Esophagus squamous epithelium (tissue), 5 donors: ENCODE measurements around the gene TMC1. TPM values are rescaled to one million over a fixed set of nuclear protein-coding genes. Genes with fewer than 3 reads are reported as not detected.
"Not testable (repeated sequence)": the region's sequence is repeated elsewhere in the genome, so short reads cannot be mapped to it uniquely, and the experiment has no call there.

Experiments
- DNase-seq: peaks from one replicate; lab custom pipeline; 2025; lab: John Stamatoyannopoulos, UW
- H3K27ac ChIP-seq, 4 donors: fragments of 200-600 bp; sonication (generic); one replicate each; pipeline ENCODE4 v1.5.1; 2016 to 2019; ENCODE audit warnings: mild to moderate bottlenecking in 1 of 4
- H3K27me3 ChIP-seq, 4 donors: fragments of 200-600 bp; sonication (generic); 1 replicate in 3 of 4; 2 replicates in 1 of 4; pipeline versions ENCODE4 v1.5.1 to v1.6.0; 2017 to 2021; ENCODE audit warnings: antibody characterized with exemption in 1 of 4
- H3K36me3 ChIP-seq, 3 donors: fragments of 200-600 bp; sonication (generic); one replicate each; pipeline ENCODE4 v1.5.1; 2016 to 2019
- H3K4me1 ChIP-seq, 3 donors: fragments of 200-600 bp; sonication (generic); one replicate each; pipeline ENCODE4 v1.5.1; 2017 to 2019
- H3K4me3 ChIP-seq, 4 donors: fragments of 200-600 bp; sonication (generic); 1 replicate in 3 of 4; 2 replicates in 1 of 4; pipeline ENCODE4 v1.5.1; 2016 to 2019; ENCODE audit warnings: mild to moderate bottlenecking in 2 of 4, moderate library complexity in 1 of 4
- H3K9me3 ChIP-seq, 3 donors: fragments of 200-600 bp; sonication (generic); one replicate each; pipeline ENCODE4 v1.5.1; 2016 to 2019
- POLR2A ChIP-seq, 4 donors: fragments of 450-650 bp; IDR thresholded peaks; one replicate each; pipeline ENCODE4 v1.6.1; 2017; ENCODE audit warnings: antibody characterized with exemption in 4 of 4, mild to moderate bottlenecking in 4 of 4, moderate library complexity in 3 of 4
- WGBS, 2 donors: methylation state at CpG; one replicate each; pipeline ENCODE4 v1.1.5; 2018; 5-methylcytosine and 5-hydroxymethylcytosine counted together
- intact Hi-C: fragments of 100-400 bp; cut with DNase I; formaldehyde crosslinking; loops from one replicate; pipeline ENCODE4 v1.15.0; 2022
- total RNA-seq, 4 donors: library from RNA; depleted of rRNA; stranded (reverse); fragments of >200 nt; gene quantifications; one replicate each; pipeline ENCODE4 v1.1.0, GENCODE V29; 2016
- TF ChIP-seq, protein P1 (sequence below), 6 experiments: fragments of 450-650 bp in 4 of 6; fragments of 200-600 bp in 2 of 6; sonication (generic) in 2 of 6; IDR thresholded peaks; one replicate each; pipeline ENCODE4 v1.5.1; 2016 to 2019; ENCODE audit warnings: antibody characterized with exemption in 6 of 6, mild to moderate bottlenecking in 4 of 6, moderate library complexity in 4 of 6
- donor health status: DM: yes; HTN: yes; CAD: no.

Gene TMC1
- total RNA-seq, 4 donors from 2014 or later, result 1.1 to 3.1 (median 1.5) TPM; not detected in 1

DNA sequence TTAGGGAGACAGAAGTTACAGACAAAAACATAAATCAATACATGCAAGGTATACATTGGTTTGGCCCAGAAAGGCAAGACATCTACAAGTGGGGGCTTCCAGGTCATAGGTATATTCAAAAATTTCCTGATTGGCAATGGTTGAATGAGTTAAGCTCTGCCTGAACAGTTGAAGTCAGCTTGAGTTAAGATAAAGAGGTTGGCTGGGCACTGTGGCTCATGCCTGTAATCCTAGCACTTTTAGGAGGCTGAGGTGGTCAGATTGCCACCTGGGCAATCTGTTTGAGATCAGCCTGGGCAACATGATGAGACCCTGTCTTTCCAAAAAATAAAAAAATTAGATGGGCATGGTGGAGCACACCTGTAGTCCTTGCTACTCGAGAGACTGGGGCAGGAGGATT is 16.3 kb downstream of the TMC1 start:
- no peak for TF ChIP-seq POLR2A (IDR thresholded peaks at IDR 0.05)
- TF ChIP-seq, protein P1, sequence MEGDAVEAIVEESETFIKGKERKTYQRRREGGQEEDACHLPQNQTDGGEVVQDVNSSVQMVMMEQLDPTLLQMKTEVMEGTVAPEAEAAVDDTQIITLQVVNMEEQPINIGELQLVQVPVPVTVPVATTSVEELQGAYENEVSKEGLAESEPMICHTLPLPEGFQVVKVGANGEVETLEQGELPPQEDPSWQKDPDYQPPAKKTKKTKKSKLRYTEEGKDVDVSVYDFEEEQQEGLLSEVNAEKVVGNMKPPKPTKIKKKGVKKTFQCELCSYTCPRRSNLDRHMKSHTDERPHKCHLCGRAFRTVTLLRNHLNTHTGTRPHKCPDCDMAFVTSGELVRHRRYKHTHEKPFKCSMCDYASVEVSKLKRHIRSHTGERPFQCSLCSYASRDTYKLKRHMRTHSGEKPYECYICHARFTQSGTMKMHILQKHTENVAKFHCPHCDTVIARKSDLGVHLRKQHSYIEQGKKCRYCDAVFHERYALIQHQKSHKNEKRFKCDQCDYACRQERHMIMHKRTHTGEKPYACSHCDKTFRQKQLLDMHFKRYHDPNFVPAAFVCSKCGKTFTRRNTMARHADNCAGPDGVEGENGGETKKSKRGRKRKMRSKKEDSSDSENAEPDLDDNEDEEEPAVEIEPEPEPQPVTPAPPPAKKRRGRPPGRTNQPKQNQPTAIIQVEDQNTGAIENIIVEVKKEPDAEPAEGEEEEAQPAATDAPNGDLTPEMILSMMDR (IDR thresholded peaks at IDR 0.05), result no peak
- H3K36me3 ChIP-seq, result no peaks in the 10 kb centered on the region
- 55 to 87% methylated on average over 1 of the region's 1 CpG for WGBS, 2 donors
- peaks cover 0 to 32% (median 8%) of the 10 kb centered on the region in 3 donors for H3K4me1 ChIP-seq
- no peaks in the 10 kb centered on the region for H3K9me3 ChIP-seq
- no peak overlapping the region for H3K27ac ChIP-seq
- intact Hi-C loops, result no loop called here
- H3K4me3 ChIP-seq, result no peak overlapping the region
- no peaks in the 10 kb centered on the region for H3K27me3 ChIP-seq
- DNase-seq, result no peak

DNA sequence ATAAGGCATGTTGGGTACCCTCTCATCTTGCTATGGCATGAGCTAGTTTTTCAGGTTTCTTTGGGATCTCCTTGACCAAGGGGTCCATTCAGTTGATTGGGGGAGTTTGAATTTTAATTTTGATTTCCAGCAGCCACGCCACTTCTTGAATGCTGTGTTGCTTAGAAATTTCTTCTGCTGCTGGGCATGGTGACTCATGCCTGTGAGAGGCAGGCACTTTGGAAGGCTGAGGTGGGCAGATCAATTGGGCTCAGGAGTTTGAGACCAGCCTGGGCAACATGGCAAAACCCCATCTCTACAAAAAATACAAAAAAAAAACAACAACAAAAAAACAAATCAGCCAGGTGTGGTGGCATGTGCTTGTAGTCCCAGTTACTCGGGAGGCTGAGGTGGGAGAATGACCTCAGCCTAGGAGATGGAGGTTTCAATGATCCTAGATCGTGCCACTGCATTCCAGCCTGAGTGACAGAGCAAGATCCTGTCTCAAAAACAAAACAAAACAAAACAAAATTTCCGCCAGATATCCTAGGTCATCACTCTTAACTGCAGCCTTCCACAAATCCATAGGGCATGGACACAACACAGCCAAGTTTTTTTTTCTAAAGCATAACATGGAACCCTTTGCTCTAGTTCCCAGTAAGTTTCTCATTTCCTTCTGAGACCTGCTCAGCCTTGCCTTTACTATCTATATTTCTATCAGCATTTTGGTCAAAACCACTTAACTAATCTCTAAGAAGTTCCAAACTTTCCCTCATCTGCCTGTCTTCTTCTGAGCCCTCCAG is 17.7 kb downstream of the TMC1 start:
- peaks cover 0 to 36% (median 10%) of the 10 kb centered on the region in 3 donors for H3K4me1 ChIP-seq
- WGBS, 2 donors, result 78 to 80% methylated on average over 4 of the region's 4 CpGs
- H3K4me3 ChIP-seq, result no peak overlapping the region
- intact Hi-C loops, result no loop called here
- H3K27me3 ChIP-seq, result no peaks in the 10 kb centered on the region
- H3K27ac ChIP-seq, result peak overlapping the region in 1 of 4 donors; percentile 52
- DNase-seq, result no peak
- no peak for TF ChIP-seq POLR2A (IDR thresholded peaks at IDR 0.05)
- TF ChIP-seq, protein P1 (IDR thresholded peaks at IDR 0.05), result no peak
- no peaks in the 10 kb centered on the region for H3K36me3 ChIP-seq
- H3K9me3 ChIP-seq, result no peaks in the 10 kb centered on the region

DNA sequence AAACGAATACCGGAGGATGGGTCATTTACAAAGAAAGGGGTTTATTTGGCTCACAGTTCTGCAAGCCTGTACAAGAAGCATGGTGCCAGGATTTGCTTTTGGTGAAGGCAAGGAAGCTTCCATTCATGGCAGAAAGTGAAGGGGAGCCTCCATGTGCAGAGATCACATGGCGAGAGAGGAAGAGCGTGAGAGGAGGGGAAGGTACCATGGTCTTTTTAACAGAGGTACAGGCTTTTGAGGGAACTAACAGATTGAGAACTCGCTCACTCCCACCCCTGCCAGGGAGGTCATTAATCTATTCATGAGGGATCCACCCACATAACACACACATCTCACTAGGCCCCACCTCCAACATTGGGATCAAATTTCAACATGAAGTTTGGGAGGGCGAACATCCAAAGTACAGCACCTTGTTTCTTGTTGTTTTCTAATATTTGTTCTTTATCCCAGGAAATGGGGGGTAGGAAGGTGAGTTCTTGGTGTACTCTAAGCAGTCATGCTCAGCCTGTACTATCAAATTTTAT is 18.5 kb downstream of the TMC1 start:
- DNase-seq, result no peak
- TF ChIP-seq POLR2A (IDR thresholded peaks at IDR 0.05), result no peak
- TF ChIP-seq, protein P1 (IDR thresholded peaks at IDR 0.05), result no peak
- intact Hi-C loops, result no loop called here
- H3K36me3 ChIP-seq, result no peaks in the 10 kb centered on the region
- no peaks in the 10 kb centered on the region for H3K9me3 ChIP-seq
- 48 to 59% methylated on average over 6 of the region's 6 CpGs for WGBS, 2 donors
- H3K4me1 ChIP-seq, result peaks cover 0 to 36% (median 10%) of the 10 kb centered on the region in 3 donors
- peak overlapping the region; percentile 36 to 60 (median 55) for H3K27ac ChIP-seq
- H3K4me3 ChIP-seq, result no peak overlapping the region
- H3K27me3 ChIP-seq, result no peaks in the 10 kb centered on the region

DNA sequence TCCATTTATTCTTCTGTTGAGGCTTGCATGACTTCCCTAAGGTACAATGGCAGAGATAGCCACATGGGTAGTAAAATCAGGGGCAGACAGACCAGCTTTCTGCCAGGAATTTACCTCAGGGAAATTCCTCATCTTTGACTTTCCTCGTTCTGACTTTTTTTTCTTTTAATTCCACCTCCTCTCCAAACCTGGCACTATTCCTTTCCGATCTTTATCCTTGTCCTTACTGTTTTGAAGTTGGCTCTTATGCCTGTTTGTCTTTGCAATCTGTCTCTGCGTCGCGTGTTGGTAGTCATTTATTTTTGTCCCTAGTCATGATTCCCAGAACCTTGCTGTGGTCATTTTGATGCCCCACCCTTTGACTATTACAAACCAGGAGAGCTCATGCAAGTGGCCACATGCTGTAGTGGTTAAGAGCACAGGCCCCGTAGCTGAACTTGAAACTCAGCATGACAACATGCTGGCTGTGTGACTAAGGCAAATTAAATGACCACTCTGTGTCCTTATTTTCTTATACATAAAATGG is 19.0 kb downstream of the TMC1 start:
- intact Hi-C loops, result no loop called here
- WGBS, 2 donors, result 23 to 30% methylated on average over 6 of the region's 6 CpGs
- no peaks in the 10 kb centered on the region for H3K27me3 ChIP-seq
- no peaks in the 10 kb centered on the region for H3K9me3 ChIP-seq
- H3K4me1 ChIP-seq, result peaks cover 0 to 36% (median 10%) of the 10 kb centered on the region in 3 donors
- no peaks in the 10 kb centered on the region for H3K36me3 ChIP-seq
- H3K27ac ChIP-seq, result peak overlapping the region; percentile 36 to 60 (median 55)
- H3K4me3 ChIP-seq, result no peak overlapping the region
- no peak for DNase-seq
- TF ChIP-seq, protein P1 (IDR thresholded peaks at IDR 0.05), result no peak
- peak in 1 of 4 donors; percentile 4 for TF ChIP-seq POLR2A (IDR thresholded peaks at IDR 0.05)

DNA sequence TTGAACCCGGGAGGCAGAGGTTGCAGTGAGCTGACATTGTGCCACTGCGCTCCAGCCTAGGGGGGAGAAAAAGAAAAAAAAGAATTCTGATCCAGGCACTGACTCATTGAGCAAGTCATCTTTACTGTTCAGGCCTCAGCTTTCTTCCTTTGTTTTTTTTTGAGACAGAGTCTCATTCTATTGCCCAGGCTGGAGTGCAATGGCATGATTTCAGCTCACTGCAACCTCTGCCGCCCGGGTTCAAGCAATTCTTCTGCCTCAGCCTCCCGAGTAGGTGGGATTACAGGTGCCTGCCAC is 21.1 kb downstream of the TMC1 start:
- H3K9me3 ChIP-seq, H3K4me3 ChIP-seq, H3K27me3 ChIP-seq, H3K36me3 ChIP-seq, intact Hi-C loops, DNase-seq: not testable (repeated sequence)
- H3K27ac ChIP-seq, result peak overlapping the region in 3 of 4 donors; percentile 32 to 51 (median 36)
- peaks cover 0 to 36% (median 10%) of the 10 kb centered on the region in 3 donors for H3K4me1 ChIP-seq
- WGBS, 2 donors, result 45 to 65% methylated on average over 5 of the region's 5 CpGs
